A673 (cell line): ENCODE data around the gene HPN. TPM values are rescaled to one million over a fixed set of nuclear protein-coding genes. Genes with fewer than 3 reads are reported as not detected.

ENCODE experiments used
- BruUV-seq: library from RNA; stranded (reverse); fragments of 400-500 nt; replicated peaks from 2 replicates; lab custom pipeline; 2021; lab: Mats Ljungman, UMichigan
- CTCF ChIA-PET: fragments of 300-600 bp; sonication (Branson Sonifier 250); formaldehyde crosslinking; loops from one replicate; lab custom pipeline; 2022; ENCODE audit warnings: antibody characterized with exemption; lab: Charles Lee
- POLR2A ChIA-PET: fragments of 300-600 bp; sonication (Branson Sonifier 250); formaldehyde crosslinking; loops from one replicate; lab custom pipeline; 2022; ENCODE audit warnings: antibody characterized with exemption; ENCODE audit not compliant: low non-redundant PET; lab: Charles Lee
- DNase-seq: peaks from one replicate; pipeline ENCODE4 v3.0.0-alpha.2; 2015; ENCODE audit warnings: low spot score
- H3K27ac ChIP-seq: fragments of 200-600 bp; sonication (generic); 2 replicates; pipeline ENCODE4 v1.5.1; 2016; ENCODE audit warnings: mixed run types, low read depth, mild to moderate bottlenecking, mixed read lengths, antibody characterized with exemption, low read length; ENCODE audit not compliant: poor library complexity, severe bottlenecking
- H3K27me3 ChIP-seq: fragments of 200-600 bp; sonication (generic); replicated peaks from 2 replicates; pipeline ENCODE4 v1.6.1; 2017; ENCODE audit warnings: mixed run types, low read depth, mild to moderate bottlenecking, mixed read lengths, antibody characterized with exemption, low read length; ENCODE audit not compliant: insufficient read depth, poor library complexity
- H3K36me3 ChIP-seq: fragments of 200-600 bp; sonication (generic); 2 replicates; pipeline ENCODE4 v1.6.1; 2016; ENCODE audit warnings: mixed run types, mild to moderate bottlenecking, mixed read lengths, antibody characterized with exemption, low read length; ENCODE audit not compliant: insufficient read depth, poor library complexity, severe bottlenecking
- H3K4me1 ChIP-seq: fragments of 200-600 bp; sonication (generic); 2 replicates; pipeline ENCODE4 v1.6.1; 2017; ENCODE audit warnings: mixed run types, mild to moderate bottlenecking, mixed read lengths, antibody characterized with exemption, low read length; ENCODE audit not compliant: insufficient read depth, poor library complexity, severe bottlenecking
- H3K4me3 ChIP-seq: fragments of 200-600 bp; sonication (generic); 2 replicates; pipeline ENCODE4 v1.5.1; 2016; ENCODE audit warnings: low read depth, mixed run types, mild to moderate bottlenecking, mixed read lengths, low read length; ENCODE audit not compliant: poor library complexity, severe bottlenecking
- H3K9me3 ChIP-seq: fragments of 200-600 bp; sonication (generic); 2 replicates; pipeline ENCODE4 v1.6.1; 2016; ENCODE audit warnings: mixed run types, low read depth, mild to moderate bottlenecking, mixed read lengths, antibody characterized with exemption, low read length; ENCODE audit not compliant: poor library complexity, severe bottlenecking
- CTCF ChIP-seq: fragments of 300-800, 200-600 bp; sonication (generic); conservative IDR thresholded peaks from 2 replicates; pipeline ENCODE4 v1.5.1; 2017; ENCODE audit warnings: low read depth, mild to moderate bottlenecking, antibody characterized with exemption, low read length, moderate library complexity, mixed read lengths
- EZH2 ChIP-seq: fragments of 200-600 bp; sonication (generic); IDR thresholded peaks from 2 replicates; pipeline ENCODE4 v1.6.1; 2017; ENCODE audit warnings: borderline replicate concordance, low read depth, mild to moderate bottlenecking, mixed read lengths, antibody characterized with exemption, low read length; ENCODE audit not compliant: poor library complexity, severe bottlenecking
- intact Hi-C: fragments of 100-400 bp; cut with micrococcal nuclease; formaldehyde crosslinking; loops from one replicate; pipeline ENCODE4 v1.10.0; 2022; ENCODE audit not compliant: unreplicated experiment
- total RNA-seq: library from RNA; stranded (reverse); gene quantifications from 2 replicates; pipeline ENCODE4 v1.2.3, GENCODE V29; 2021

HPN gene
- total RNA-seq, 1 experiment from 2014 or later = not detected

GRCh38 chr19:35022460-35022859 is 19.1 kb upstream of the HPN start:
- ChIA-PET CTCF (no interaction called here), POLR2A (no interaction called here)
- Histone ChIP-seq H3K27ac (no peak overlapping the region), H3K27me3 (no peaks in the 10 kb centered on the region), H3K4me1 (no peaks in the 10 kb centered on the region), H3K9me3 (no peaks in the 10 kb centered on the region), H3K4me3 (no peak overlapping the region), H3K36me3 (peaks cover 70% of the 10 kb centered on the region)
- BruUV-seq = no TSS peak
- no peak for TF ChIP-seq EZH2
- TF ChIP-seq CTCF = no peak
- no peak for DNase-seq
- intact Hi-C loops = no loop called here

GRCh38 chr19:35023428-35023827 is 18.1 kb upstream of the HPN start:
- H3K9me3 ChIP-seq = no peaks in the 10 kb centered on the region
- intact Hi-C loops = no loop called here
- no TSS peak for BruUV-seq
- no peaks in the 10 kb centered on the region for H3K4me1 ChIP-seq
- H3K27me3 ChIP-seq = no peaks in the 10 kb centered on the region
- DNase-seq = no peak
- CTCF ChIA-PET = no interaction called here
- H3K27ac ChIP-seq = no peak overlapping the region
- no peak overlapping the region for H3K4me3 ChIP-seq
- TF ChIP-seq CTCF = no peak
- TF ChIP-seq EZH2 = no peak
- POLR2A ChIA-PET = no interaction called here
- H3K36me3 ChIP-seq = peaks cover 66% of the 10 kb centered on the region

- Histone ChIP-seq H3K4me1 (no peaks in the 10 kb centered on the region), H3K27me3 (no peaks in the 10 kb centered on the region), H3K27ac (no peak overlapping the region), H3K4me3 (no peak overlapping the region), H3K9me3 (no peaks in the 10 kb centered on the region), H3K36me3 (peaks cover 59% of the 10 kb centered on the region)
- DNase-seq = no peak
- intact Hi-C loops = no loop called here
- TF ChIP-seq EZH2 (no peak), CTCF (no peak)
- ChIA-PET POLR2A (no interaction called here), CTCF (no interaction called here)
- BruUV-seq = no TSS peak
Observed at GRCh38 chr19:35024095-35024494, 17.4 kb upstream of the HPN start.
